C4-2B (cell line): ENCODE data around the gene NECAB2.

Source experiments
- ZFX ChIP-seq: fragments of 450-650 bp; IDR thresholded peaks from 2 replicates; pipeline ENCODE4 v1.6.1; 2017
- TF ChIP-seq, protein P1 (sequence below): fragments of 450-650 bp; conservative IDR thresholded peaks from 2 replicates; pipeline ENCODE4 v1.5.1; 2017; ENCODE audit warnings: mild to moderate bottlenecking

DNA sequence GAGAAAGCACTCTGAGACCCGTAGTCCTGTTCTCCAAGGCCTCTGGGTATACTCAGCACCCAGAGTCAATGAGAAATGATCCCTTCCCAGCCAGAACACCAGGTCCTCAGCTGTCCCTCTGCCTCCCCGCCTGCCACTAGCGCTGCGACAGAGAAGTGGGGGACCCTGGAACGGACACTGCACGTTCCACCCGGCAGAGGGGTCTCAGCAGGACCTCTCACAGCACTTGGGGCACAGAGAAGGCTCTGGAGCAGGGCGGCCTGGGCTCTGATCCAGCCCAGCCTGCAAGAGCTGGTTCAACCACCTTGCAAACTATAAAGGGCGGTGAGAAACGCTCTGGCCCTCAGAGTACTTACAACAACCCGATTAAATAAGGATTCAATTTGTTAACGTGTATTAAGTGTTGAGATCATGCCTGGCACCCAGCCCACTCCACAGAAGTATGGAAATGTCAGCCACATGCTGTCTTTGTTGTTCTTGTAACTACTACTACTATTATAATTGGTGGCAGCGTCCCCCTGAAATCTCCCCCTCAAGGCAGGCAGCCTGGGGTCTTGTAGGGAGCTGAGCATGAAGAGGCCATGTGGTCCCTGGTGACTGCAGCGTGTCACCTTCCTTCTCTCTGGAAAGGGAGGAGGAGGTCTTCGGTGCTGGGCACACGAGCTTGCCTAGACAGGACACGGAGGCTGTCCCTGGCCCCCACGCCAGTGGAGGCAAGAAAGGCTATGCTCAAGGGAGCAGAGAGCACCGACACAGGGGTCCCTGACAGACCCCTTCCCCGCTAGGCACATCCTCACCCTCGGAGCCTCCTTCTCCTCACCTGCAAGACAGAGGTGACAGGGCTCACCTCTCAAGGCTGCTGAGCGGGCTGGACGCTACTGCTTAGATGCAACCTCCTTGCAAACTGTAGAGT is 12.6 kb upstream of the NECAB2 start:
- TF ChIP-seq, protein P1, sequence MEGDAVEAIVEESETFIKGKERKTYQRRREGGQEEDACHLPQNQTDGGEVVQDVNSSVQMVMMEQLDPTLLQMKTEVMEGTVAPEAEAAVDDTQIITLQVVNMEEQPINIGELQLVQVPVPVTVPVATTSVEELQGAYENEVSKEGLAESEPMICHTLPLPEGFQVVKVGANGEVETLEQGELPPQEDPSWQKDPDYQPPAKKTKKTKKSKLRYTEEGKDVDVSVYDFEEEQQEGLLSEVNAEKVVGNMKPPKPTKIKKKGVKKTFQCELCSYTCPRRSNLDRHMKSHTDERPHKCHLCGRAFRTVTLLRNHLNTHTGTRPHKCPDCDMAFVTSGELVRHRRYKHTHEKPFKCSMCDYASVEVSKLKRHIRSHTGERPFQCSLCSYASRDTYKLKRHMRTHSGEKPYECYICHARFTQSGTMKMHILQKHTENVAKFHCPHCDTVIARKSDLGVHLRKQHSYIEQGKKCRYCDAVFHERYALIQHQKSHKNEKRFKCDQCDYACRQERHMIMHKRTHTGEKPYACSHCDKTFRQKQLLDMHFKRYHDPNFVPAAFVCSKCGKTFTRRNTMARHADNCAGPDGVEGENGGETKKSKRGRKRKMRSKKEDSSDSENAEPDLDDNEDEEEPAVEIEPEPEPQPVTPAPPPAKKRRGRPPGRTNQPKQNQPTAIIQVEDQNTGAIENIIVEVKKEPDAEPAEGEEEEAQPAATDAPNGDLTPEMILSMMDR: no peak
- no peak for TF ChIP-seq ZFX
